ENCODE data around the gene USP40.

GRCh38 chr2:233461481-233461891 is 105.1 kb downstream of the USP40 start:
- no peak for TF ChIP-seq CTCF (conservative IDR thresholded peaks at IDR 0.05)
- TF ChIP-seq ZFX (IDR thresholded peaks at IDR 0.05), result no peak

All from C4-2B (cell line).